ENCODE results near the gene GRIK4.

GRIK4 gene

GRCh38 chr11:120681434-120682331 lies 170.1 kb downstream of the GRIK4 start:
- no peak for DNase-seq

DNA sequence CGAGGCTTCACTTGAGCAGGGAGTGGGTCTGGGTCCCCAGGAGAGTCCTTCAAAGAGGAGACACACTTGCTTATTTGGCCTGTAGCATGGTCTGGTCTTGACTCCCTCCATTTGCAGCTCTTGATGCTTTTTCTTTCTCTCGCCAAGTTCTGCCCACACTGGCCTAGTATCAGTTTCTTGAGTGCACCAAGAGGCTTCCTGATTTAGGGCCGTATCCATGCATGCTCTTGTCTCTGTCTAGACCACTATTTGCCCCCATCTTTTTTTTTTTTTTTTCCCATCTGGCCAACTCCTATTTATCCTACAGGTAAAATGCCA lies 170.7 kb downstream of the GRIK4 start:
- DNase-seq = no peak

GRCh38 chr11:120682866-120683265 lies 171.3 kb downstream of the GRIK4 start:
- DNase-seq = no peak

- no peak for DNase-seq
Measured at GRCh38 chr11:120686516-120686915, 175.0 kb downstream of the GRIK4 start.

- DNase-seq = no peak
Measured at GRCh38 chr11:120688163-120688562, 176.6 kb downstream of the GRIK4 start.

GRCh38 chr11:120689596-120690275 lies 178.2 kb downstream of the GRIK4 start:
- no peak for DNase-seq

- DNase-seq = no peak
Measured at GRCh38 chr11:120690406-120690805, 178.9 kb downstream of the GRIK4 start.

DNA sequence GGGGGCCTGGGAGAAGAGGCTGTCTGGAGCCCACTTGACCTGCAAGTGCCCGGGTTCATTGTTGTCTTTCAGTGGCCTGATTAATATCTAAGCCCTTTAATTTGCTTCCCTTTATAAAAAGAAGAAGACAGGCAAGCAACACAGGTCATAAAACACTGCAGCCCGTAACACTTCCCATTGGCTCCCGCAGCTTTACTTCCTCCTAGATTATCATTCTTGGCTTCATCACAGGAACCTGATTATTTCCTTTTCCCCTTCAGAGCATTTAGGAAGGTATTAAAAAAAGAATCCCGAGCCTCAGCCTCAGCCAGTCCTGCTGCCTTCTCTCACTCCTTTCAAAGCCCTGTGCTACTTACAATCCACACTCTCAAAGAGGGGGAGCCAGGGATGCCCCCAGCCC lies 183.2 kb downstream of the GRIK4 start:
- no peak for DNase-seq

DNA sequence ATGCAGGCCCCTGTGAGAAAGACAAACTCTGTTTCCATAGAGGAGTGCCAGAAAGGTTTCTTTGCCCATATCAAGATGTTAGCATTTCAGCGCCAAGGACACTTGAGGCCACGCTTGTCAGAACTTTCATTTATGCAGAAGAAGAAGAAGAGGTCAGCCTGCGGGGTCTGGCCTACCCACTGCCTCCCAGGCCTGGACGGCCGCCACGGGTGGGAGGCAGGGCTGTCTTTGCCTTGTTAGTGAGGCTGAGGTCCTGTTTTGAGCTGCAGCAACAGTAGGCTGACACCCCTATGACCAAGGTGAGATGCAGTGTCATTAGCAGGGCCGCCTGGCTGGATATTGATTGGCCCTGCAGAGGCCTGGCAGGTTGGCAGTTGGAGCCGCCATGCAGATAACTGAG lies 183.9 kb downstream of the GRIK4 start:
- DNase-seq = no peak

GRCh38 chr11:120695939-120696338 lies 184.4 kb downstream of the GRIK4 start:
- DNase-seq = no peak

- DNase-seq = no peak
Measured at GRCh38 chr11:120696597-120697218, 185.2 kb downstream of the GRIK4 start.

DNA sequence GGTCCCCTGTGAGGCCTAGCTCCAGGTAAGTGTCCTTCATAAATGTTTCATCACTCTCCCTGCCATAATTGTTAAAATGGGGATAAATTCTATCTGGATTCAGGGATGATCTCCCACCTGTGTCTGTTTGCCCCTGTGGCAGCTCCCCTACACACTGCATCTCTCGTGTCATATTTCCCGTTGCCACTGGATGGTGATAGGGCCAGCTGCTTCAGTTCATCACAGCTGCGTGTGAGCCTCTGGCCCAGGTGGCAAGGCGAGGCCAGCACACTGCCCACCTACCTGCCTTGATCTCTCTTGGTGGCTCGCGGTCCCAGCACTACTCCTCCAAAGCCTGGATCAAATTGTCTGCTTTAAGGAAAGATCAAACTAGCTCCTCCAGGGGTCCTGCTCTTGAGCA lies 187.4 kb downstream of the GRIK4 start:
- DNase-seq = no peak

- DNase-seq = no peak
Measured at GRCh38 chr11:120702656-120703055, 191.1 kb downstream of the GRIK4 start.

- no peak for DNase-seq
Measured at GRCh38 chr11:120703358-120704152, 192.0 kb downstream of the GRIK4 start.

GRCh38 chr11:120704256-120704750 lies 192.8 kb downstream of the GRIK4 start:
- DNase-seq = no peak

- no peak for DNase-seq
Measured at GRCh38 chr11:120706257-120706656, 194.7 kb downstream of the GRIK4 start.

GRCh38 chr11:120707098-120707497 lies 195.6 kb downstream of the GRIK4 start:
- DNase-seq = no peak

- no peak for DNase-seq
Measured at GRCh38 chr11:120707663-120708062, 196.1 kb downstream of the GRIK4 start.

GRCh38 chr11:120708511-120709183 lies 197.1 kb downstream of the GRIK4 start:
- DNase-seq = no peak

- DNase-seq = no peak
Measured at GRCh38 chr11:120709808-120710207, 198.3 kb downstream of the GRIK4 start.

DNA sequence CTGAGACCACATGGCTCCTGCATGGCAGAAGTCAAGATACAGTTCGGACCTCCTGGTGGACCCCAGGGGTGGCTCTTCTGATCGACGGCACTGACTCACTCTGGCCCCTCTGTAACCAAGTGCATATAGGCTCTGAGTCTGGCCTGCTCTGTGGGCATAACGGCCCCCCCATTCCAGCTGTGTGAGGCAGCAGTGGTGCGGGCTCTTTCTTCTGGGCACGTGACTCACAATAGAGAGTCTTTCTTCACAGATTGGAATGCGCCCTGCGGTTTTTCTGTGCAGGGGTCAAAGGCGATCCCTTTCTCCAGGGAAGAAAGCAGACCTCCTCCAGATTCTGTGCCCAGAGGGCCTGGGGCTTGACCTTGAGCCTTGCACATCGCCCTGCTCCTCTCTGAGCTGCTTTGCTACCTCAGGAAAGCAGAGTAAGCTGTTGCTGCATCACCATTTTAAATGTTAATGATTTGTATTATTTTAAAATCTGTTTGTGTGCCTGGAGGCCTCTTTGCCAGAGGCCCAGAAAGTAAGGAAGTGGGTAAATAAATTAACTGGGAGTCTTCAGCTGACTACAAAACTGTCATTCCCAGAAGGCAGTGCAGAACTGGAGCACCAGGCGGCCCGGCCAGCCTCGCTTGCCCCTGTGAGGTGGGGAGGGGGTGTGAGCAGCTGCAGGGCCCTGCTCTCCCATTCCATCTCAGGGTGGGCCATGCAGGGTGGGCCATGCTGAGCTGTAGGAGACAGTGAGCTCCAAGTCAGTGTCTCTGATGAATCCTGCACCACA lies 199.0 kb downstream of the GRIK4 start:
- no peak for DNase-seq

GRCh38 chr11:120712014-120712413 lies 200.5 kb downstream of the GRIK4 start:
- no peak for DNase-seq

All from activated CD4-positive, alpha-beta T cell treated with anti-CD3 and anti-CD28 coated beads, Interleukin-2, amount 50 U/mL, for 1 hour (primary cell).